Sciatic nerve (tissue), 2 donors: ENCODE measurements around the gene SLC38A11. TPM values are rescaled to one million over a fixed set of nuclear protein-coding genes. Genes with fewer than 3 reads are reported as not detected.

Experiments
- ATAC-seq: fragments of 200-7000 bp; cut with Tn5 transposase; one replicate; pipeline ENCODE4 v1.9.1; 2020; ENCODE audit warnings: mild to moderate bottlenecking, moderate library complexity
- DNase-seq: peaks from one replicate; pipeline ENCODE4 v3.0.0-alpha.2; 2020; ENCODE audit warnings: low spot score
- intact Hi-C: fragments of 100-400 bp; cut with DNase I; formaldehyde crosslinking; loops from one replicate; pipeline ENCODE4 v1.14.2; 2022
- total RNA-seq: library from RNA; stranded (reverse); fragmentation: NEBNext Ultra II Directional; extraction: Animal tissue kit (Norgen Biotek cat#: 25700); gene quantifications from one replicate; pipeline ENCODE4 v1.2.1, GENCODE V29; 2021
- donor health status: DM: no; HTN: no; CAD: no.
- donor health status: DM: no; HTN: no; CAD: no.

The SLC38A11 gene
- total RNA-seq, 1 donor from 2014 or later, result 1.2 TPM

GRCh38 chr2:164932377-164932776 lies 22.9 kb downstream of the SLC38A11 start:
- ATAC-seq (no peak), DNase-seq (no peak)
- intact Hi-C loops, result no loop called here

- intact Hi-C loops, result no loop called here
- no peak for ATAC-seq
- DNase-seq, result no peak
Observed at GRCh38 chr2:164928101-164928673, 27.1 kb downstream of the SLC38A11 start.

- intact Hi-C loops, result no loop called here
- DNase-seq (no peak), ATAC-seq (no peak)
Observed at GRCh38 chr2:164922134-164922533, 33.2 kb downstream of the SLC38A11 start.

DNA sequence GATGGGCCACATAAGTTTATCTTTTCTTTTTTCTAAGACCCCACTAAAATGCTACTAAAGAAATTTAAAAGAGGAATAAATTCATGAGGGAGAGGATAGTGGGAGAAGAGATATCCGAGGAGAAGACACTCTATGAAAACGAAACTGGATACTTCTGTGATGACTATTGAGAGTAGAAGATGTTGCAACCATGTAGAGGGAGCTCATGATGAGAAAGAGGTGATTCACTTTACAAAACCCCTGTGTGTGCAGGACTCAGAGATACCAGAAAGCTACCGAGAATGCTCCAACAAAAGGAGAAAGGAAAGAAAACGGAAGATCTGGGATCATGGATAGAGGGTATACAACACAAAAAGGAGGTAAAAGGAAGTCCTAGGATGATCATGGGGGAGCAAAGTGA lies 34.9 kb downstream of the SLC38A11 start:
- ATAC-seq, result peak; percentile 67
- intact Hi-C loops, result no loop called here

GRCh38 chr2:164917296-164917903 lies 37.9 kb downstream of the SLC38A11 start:
- intact Hi-C loops, result loop anchor here (5.0 kb wide), 1 partner anchor 180 kb away; no protein-coding TSS in a partner anchor
- DNase-seq (peak; percentile 61), ATAC-seq (peak; percentile 63)

More for the DNA sequence above, 34.9 kb downstream of the SLC38A11 start:
- DNase-seq, result no peak

DNA sequence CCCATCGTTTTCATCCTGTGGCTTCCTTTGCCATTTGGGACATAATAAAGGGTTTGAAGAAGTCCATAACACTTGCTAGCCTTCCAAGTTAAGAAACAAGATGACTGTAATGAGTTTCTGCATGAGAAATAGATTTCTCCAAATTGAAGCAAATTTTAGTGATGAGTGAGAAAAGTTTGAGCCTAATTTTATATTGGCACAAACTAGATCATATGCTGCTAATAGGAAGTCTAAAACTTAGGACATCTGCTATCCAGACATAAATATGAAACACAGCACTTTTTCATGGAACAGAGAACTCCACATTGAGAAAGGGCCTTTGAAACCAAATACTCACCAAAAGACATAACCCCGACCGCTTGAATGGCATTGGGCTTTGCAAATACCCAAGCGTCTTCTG lies 39.8 kb downstream of the SLC38A11 start:
- intact Hi-C loops, result loop anchor here (5.0 kb wide), 1 partner anchor 178 kb away; no protein-coding TSS in a partner anchor
- no peak for ATAC-seq
- no peak for DNase-seq

DNA sequence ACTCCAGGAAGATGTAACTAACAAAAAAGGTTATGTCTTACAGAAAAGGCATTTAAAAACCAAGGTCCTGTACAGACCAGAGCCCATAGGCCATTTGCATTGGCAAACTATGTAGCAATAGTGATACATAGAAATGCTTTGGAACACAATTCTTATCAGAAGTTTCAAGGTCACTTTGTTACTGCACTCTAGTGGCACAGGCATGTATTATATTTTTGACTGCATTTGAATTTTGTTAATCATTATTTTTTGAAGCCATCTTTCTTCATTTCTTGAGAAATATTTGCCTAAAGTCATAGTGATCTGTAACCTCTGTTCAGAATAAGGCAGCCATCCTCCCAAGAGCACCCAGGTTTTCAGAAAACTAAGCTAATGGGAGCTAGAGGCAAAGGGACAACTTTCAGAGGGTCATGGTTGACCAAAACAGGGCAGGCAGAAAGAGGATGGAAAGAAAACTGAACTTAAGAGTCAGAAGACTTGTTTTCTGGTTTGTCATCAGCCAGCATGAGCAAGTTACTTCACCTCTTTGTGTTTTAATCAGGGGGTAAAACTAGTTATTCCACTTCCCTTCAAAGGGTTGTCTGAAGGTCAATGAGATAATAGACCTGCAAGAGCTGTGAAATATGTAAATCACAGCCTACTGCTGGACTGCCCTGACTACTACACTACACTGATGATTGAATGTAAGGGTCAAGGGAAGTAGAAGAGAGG lies 41.5 kb downstream of the SLC38A11 start:
- DNase-seq (no peak), ATAC-seq (peak; percentile 73)
- intact Hi-C loops, result no loop called here

GRCh38 chr2:164913011-164913410 lies 42.3 kb downstream of the SLC38A11 start:
- intact Hi-C loops, result no loop called here
- DNase-seq, result no peak
- ATAC-seq, result no peak

DNA sequence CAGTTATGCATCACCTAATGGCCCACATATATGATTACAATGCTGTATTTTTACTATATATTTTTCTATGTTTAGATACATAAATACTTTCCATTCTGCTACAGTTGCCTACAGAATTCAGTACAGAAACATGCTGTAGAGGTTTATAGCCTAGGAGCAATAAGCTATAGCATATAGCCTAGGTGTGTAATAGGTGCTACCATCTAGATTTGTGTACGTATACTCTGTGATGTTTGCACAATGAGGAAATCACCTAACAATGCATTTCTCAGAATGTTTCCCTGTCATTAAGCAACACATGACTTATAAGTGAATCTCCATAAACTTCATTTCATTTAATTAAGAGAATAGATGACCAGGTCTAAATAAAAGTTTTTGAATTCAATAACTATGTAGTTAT lies 43.5 kb downstream of the SLC38A11 start:
- intact Hi-C loops, result no loop called here
- no peak for ATAC-seq

DNA sequence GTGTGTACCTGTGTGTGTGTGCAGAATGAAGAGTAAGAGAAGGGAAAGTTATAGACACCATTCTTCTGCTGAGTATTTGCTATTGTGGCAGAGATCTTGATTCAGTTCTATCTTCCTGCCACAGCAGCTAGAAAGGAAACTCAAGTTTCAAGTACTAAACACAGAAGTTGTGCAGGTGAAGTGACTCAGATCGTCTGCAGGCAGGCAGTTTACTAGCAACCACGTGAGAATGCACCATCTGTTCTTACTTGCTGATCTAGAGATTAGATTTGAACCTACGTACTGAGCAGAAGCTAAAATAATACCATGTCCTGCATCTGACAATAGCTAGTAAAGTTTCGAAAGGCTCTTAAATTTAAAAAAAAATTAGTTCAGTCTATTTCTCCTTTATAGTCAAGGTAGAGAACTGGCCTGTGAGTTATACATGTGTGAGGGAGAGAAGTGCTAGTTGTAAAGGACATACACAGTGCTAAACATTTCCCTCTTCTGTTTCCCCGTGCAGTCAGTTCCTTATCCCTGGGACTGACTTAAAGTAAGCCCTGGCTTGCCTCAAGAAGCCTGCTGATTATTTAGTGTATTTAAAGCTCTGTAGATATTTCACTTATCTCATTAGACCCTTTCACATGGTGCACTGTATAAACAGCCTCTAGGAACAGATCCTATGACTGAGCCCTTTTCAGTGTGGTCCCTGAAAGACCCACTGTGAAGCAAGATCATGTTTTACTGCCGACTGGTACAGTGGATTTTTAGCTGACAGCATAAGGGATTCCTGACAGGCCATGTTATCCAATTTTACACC lies 45.0 kb downstream of the SLC38A11 start:
- no peak for DNase-seq
- ATAC-seq, result no peak
- intact Hi-C loops, result no loop called here

More for the DNA sequence above, 43.5 kb downstream of the SLC38A11 start:
- no peak for DNase-seq

- intact Hi-C loops, result no loop called here
- no peak for ATAC-seq
- DNase-seq, result no peak
Observed at GRCh38 chr2:164906947-164907346, 48.4 kb downstream of the SLC38A11 start.

GRCh38 chr2:164905307-164905706 lies 50.0 kb downstream of the SLC38A11 start:
- DNase-seq (no peak), ATAC-seq (no peak)
- intact Hi-C loops, result no loop called here

DNA sequence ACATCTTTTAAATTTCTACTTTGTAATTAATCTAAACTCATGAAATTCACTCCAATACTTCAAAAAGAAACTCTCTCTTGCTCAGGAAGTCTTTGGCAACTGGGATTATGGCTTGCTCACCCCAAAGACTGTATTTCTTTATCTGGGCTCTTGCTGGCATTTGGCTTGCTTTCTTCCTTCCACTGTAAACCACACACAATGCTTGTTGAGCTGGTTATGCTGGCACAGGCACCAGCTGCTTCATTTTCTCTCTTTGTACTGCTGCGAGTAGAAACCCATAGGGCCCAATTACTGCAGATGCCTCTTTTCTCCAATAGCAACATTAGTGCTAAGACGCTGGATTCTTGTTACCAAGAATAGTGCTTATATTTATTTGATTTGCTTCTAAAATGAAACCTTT lies 51.4 kb downstream of the SLC38A11 start:
- ATAC-seq, result no peak
- intact Hi-C loops, result no loop called here
- no peak for DNase-seq

GRCh38 chr2:164903204-164903603 lies 52.1 kb downstream of the SLC38A11 start:
- no peak for DNase-seq
- no peak for ATAC-seq
- intact Hi-C loops, result no loop called here

DNA sequence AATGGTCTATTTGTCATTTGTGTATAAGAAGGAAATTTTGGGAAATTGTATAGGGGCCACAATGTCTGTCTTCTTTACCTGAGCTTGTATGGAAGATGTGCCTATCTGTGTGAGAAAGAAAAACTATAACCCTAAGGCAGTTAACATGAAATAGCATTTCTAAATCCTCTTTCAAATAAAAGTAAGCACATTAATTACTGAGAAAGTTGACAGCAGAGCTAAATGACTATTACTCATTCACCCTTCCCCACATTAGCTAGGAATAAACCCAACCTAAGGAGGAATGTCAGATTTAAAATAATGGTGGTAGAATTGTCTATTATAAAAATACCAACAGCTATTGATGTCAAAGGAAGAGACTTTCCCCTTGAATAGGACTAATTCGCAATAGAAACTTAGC lies 56.2 kb downstream of the SLC38A11 start:
- ATAC-seq (no peak), DNase-seq (no peak)
- intact Hi-C loops, result no loop called here

DNA sequence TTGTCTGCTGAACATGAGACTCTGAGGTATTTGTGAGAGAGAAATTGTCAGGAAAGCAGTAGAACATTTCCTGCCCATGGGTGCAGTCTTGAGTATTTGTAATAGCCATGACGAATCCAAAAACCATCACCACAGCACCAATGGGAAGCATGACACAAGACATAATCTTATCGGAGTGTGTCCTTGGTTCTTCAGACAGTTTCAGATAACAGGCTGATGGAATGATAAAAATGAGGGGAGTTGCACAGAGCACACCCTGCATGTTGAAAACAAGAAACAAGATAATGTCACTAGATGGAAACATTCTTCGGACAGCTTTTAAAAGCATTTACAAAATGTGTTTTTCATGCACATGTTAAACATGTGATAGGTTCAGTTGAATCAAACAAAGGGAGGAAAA lies 56.9 kb downstream of the SLC38A11 start:
- ATAC-seq (peak; percentile 30), DNase-seq (no peak)
- intact Hi-C loops, result no loop called here

DNA sequence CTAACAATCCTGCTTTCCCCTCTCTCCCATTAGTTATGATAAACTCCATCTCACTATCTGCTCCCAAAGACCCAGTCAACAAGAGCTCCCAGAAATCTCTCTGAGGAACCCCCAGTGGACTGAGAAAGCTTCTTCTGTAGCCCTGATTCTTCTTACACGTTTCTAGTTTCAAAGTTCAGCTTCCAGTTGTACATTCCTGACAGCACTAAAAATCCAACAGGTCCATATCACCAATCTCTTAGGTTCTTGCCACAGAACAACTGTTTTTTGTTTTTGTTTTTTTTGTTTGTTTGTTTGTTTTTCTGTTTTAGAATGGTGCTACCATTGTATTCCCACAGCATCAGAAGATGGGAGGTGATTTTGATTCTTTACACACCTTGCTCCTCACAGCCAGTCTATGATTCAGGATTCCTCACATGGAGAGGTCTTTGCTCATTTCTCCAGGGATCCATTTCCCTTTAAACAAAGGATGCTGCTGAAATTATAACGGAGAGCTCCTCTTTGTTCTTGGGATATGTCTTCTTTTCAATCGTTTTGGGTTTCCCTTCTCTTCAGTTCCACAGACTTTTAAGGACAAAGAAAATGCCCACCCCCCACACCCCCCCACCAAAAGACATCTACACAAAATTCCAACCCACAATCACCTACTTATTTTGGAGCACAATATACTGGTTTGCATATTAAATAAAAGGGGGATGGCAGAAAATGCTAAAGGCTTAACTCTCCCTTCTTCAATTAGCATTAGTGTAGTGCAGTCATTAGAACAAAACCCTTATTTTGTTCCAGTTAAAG lies 57.7 kb downstream of the SLC38A11 start:
- intact Hi-C loops, result no loop called here

GRCh38 chr2:164896634-164897355 lies 58.5 kb downstream of the SLC38A11 start:
- intact Hi-C loops, result no loop called here
- no peak for ATAC-seq
- DNase-seq, result no peak

More for the DNA sequence above, 57.7 kb downstream of the SLC38A11 start:
- no peak for DNase-seq
- ATAC-seq, result no peak
